ENCODE data around the gene ASCC3. TPM values are rescaled to one million over a fixed set of nuclear protein-coding genes. Genes with fewer than 3 reads are reported as not detected.

Gene ASCC3
- total RNA-seq, 1 experiment from 2014 or later = 32.2 TPM

DNA sequence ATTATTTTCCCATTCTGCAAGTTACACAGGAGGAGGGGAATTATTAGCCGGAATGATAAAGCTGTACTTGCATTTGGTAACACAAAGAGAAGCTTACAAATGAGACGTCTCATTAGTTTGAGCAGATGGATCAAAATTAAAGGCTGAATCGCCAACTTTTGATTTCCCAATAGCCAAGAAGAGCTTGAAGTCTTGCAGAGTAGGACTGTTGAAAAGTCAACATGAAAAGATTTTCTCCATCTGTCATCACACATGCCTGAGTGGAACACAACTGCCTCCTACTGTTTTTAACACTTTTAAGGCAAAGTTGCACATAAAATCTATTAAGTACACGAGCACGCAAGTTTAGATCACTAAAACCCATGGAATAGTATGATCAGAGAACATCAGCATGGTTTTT lies 176.2 kb downstream of the ASCC3 start:
- Histone ChIP-seq H3K4me3 (ENCODE audit: low read depth, low read length, poor library complexity, severe bottlenecking) (no peak overlapping the region), H3K27ac (ENCODE audit: low read depth, low read length, poor library complexity, severe bottlenecking) (no peak overlapping the region), H3K4me1 (ENCODE audit: insufficient read depth, low read length, poor library complexity, severe bottlenecking) (no peaks in the 10 kb centered on the region), H3K36me3 (ENCODE audit: insufficient read depth, low read length, poor library complexity, severe bottlenecking) (no peaks in the 10 kb centered on the region), H3K9me3 (ENCODE audit: low read depth, low read length, poor library complexity, severe bottlenecking) (peaks cover 1% of the 10 kb centered on the region), H3K27me3 (replicated peaks; ENCODE audit: insufficient read depth, low read depth, low read length, poor library complexity) (no peaks in the 10 kb centered on the region)
- no TSS peak for BruUV-seq (replicated peaks)
- intact Hi-C loops (cut with micrococcal nuclease; ENCODE audit: unreplicated experiment) = no loop called here
- DNase-seq (ENCODE audit: low spot score) = no peak
- TF ChIP-seq, protein P1, sequence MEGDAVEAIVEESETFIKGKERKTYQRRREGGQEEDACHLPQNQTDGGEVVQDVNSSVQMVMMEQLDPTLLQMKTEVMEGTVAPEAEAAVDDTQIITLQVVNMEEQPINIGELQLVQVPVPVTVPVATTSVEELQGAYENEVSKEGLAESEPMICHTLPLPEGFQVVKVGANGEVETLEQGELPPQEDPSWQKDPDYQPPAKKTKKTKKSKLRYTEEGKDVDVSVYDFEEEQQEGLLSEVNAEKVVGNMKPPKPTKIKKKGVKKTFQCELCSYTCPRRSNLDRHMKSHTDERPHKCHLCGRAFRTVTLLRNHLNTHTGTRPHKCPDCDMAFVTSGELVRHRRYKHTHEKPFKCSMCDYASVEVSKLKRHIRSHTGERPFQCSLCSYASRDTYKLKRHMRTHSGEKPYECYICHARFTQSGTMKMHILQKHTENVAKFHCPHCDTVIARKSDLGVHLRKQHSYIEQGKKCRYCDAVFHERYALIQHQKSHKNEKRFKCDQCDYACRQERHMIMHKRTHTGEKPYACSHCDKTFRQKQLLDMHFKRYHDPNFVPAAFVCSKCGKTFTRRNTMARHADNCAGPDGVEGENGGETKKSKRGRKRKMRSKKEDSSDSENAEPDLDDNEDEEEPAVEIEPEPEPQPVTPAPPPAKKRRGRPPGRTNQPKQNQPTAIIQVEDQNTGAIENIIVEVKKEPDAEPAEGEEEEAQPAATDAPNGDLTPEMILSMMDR (conservative IDR thresholded peaks at IDR 0.05; ENCODE audit: low read depth, low read length) = no peak
- TF ChIP-seq EZH2 (IDR thresholded peaks at IDR 0.05; ENCODE audit: borderline replicate concordance, low read depth, low read length, poor library complexity, severe bottlenecking) = no peak
- POLR2A ChIA-PET (ENCODE audit: low non-redundant PET) = no interaction called here
- CTCF ChIA-PET = no interaction called here

DNA sequence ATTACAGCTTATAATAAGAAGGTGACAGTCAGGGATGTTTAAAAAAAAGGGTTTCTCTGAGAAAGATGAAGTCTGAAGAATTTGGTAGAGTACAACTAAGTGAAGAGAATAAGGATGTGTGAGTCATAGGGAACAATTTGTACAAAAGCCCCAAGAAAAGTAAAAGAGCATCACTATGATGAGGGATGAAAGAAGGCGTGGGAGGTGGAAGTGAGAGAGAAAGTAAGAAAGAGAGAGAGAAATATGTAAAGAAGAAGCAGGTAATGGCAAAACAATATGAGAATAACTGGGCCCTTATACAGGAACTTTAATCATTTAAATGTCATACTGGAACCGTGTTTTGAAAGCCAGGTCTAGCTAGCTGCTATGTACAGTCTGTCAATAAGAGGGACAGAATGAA lies 179.4 kb downstream of the ASCC3 start:
- POLR2A ChIA-PET (ENCODE audit: low non-redundant PET) = no interaction called here
- no TSS peak for BruUV-seq (replicated peaks)

GRCh38 chr6:100700009-100700408 lies 181.1 kb downstream of the ASCC3 start:
- Histone ChIP-seq H3K27me3 (replicated peaks; ENCODE audit: insufficient read depth, low read depth, low read length, poor library complexity) (no peaks in the 10 kb centered on the region), H3K9me3 (ENCODE audit: low read depth, low read length, poor library complexity, severe bottlenecking) (peaks cover 2% of the 10 kb centered on the region), H3K4me3 (ENCODE audit: low read depth, low read length, poor library complexity, severe bottlenecking) (no peak overlapping the region), H3K36me3 (ENCODE audit: insufficient read depth, low read length, poor library complexity, severe bottlenecking) (no peaks in the 10 kb centered on the region), H3K27ac (ENCODE audit: low read depth, low read length, poor library complexity, severe bottlenecking) (no peak overlapping the region), H3K4me1 (ENCODE audit: insufficient read depth, low read length, poor library complexity, severe bottlenecking) (no peaks in the 10 kb centered on the region)
- CTCF ChIA-PET = no interaction called here
- TF ChIP-seq EZH2 (IDR thresholded peaks at IDR 0.05; ENCODE audit: borderline replicate concordance, low read depth, low read length, poor library complexity, severe bottlenecking) = no peak
- TF ChIP-seq, protein P1 (conservative IDR thresholded peaks at IDR 0.05; ENCODE audit: low read depth, low read length) = no peak
- no peak for DNase-seq (ENCODE audit: low spot score)
- intact Hi-C loops (cut with micrococcal nuclease; ENCODE audit: unreplicated experiment) = no loop called here
- BruUV-seq (replicated peaks) = no TSS peak
- POLR2A ChIA-PET (ENCODE audit: low non-redundant PET) = no interaction called here

More for the DNA sequence above, 179.4 kb downstream of the ASCC3 start:
- H3K36me3 ChIP-seq (ENCODE audit: insufficient read depth, low read length, poor library complexity, severe bottlenecking) = no peaks in the 10 kb centered on the region
- peaks cover 2% of the 10 kb centered on the region for H3K9me3 ChIP-seq (ENCODE audit: low read depth, low read length, poor library complexity, severe bottlenecking)
- H3K4me1 ChIP-seq (ENCODE audit: insufficient read depth, low read length, poor library complexity, severe bottlenecking) = no peaks in the 10 kb centered on the region
- DNase-seq (ENCODE audit: low spot score) = no peak
- H3K27me3 ChIP-seq (replicated peaks; ENCODE audit: insufficient read depth, low read depth, low read length, poor library complexity) = no peaks in the 10 kb centered on the region
- no peak overlapping the region for H3K27ac ChIP-seq (ENCODE audit: low read depth, low read length, poor library complexity, severe bottlenecking)
- TF ChIP-seq, protein P1 (conservative IDR thresholded peaks at IDR 0.05; ENCODE audit: low read depth, low read length) = no peak
- TF ChIP-seq EZH2 (IDR thresholded peaks at IDR 0.05; ENCODE audit: borderline replicate concordance, low read depth, low read length, poor library complexity, severe bottlenecking) = no peak
- no peak overlapping the region for H3K4me3 ChIP-seq (ENCODE audit: low read depth, low read length, poor library complexity, severe bottlenecking)
- CTCF ChIA-PET = no interaction called here
- intact Hi-C loops (cut with micrococcal nuclease; ENCODE audit: unreplicated experiment) = no loop called here
